ENCODE measurements around the gene PCDH18.
"Not testable (repeated sequence)": the region's sequence is repeated elsewhere in the genome, so short reads cannot be mapped to it uniquely, and the experiment has no call there.

PCDH18 gene

GRCh38 chr4:137524725-137525369 is 7.4 kb downstream of the PCDH18 start:
- H3K4me3 ChIP-seq (ENCODE audit: low read depth, low read length), result no peak overlapping the region
- in situ Hi-C loops (cut with HindIII; ENCODE audit: low sequenced_read_pairs), result no loop called here
- TF ChIP-seq CTCF (IDR thresholded peaks at IDR 0.05; ENCODE audit: low read depth, low read length), result no peak
- DNase-seq (ENCODE audit: low read depth, low spot score), result peak; percentile 33

- no peak overlapping the region for H3K4me3 ChIP-seq (ENCODE audit: low read depth, low read length)
Observed at GRCh38 chr4:137523329-137523728, 9.0 kb downstream of the PCDH18 start.

GRCh38 chr4:137521053-137521452 is 11.2 kb downstream of the PCDH18 start:
- in situ Hi-C loops (cut with HindIII; ENCODE audit: low sequenced_read_pairs), result no loop called here
- TF ChIP-seq CTCF (IDR thresholded peaks at IDR 0.05; ENCODE audit: low read depth, low read length), result no peak
- H3K4me3 ChIP-seq (ENCODE audit: low read depth, low read length), result no peak overlapping the region
- DNase-seq (ENCODE audit: low read depth, low spot score), result no peak

More at GRCh38 chr4:137523329-137523728, 9.0 kb downstream of the PCDH18 start:
- DNase-seq (ENCODE audit: low read depth, low spot score), result no peak
- in situ Hi-C loops (cut with HindIII; ENCODE audit: low sequenced_read_pairs), result no loop called here
- no peak for TF ChIP-seq CTCF (IDR thresholded peaks at IDR 0.05; ENCODE audit: low read depth, low read length)

GRCh38 chr4:137519406-137519805 is 12.9 kb downstream of the PCDH18 start:
- TF ChIP-seq CTCF (IDR thresholded peaks at IDR 0.05; ENCODE audit: low read depth, low read length), result no peak
- DNase-seq (ENCODE audit: low read depth, low spot score), result peak; percentile 81
- in situ Hi-C loops (cut with HindIII; ENCODE audit: low sequenced_read_pairs), result no loop called here
- no peak overlapping the region for H3K4me3 ChIP-seq (ENCODE audit: low read depth, low read length)

- in situ Hi-C loops (cut with HindIII; ENCODE audit: low sequenced_read_pairs); DNase-seq (ENCODE audit: low read depth, low spot score); H3K4me3 ChIP-seq (ENCODE audit: low read depth, low read length): not testable (repeated sequence)
Observed at GRCh38 chr4:137517323-137517722, 15.0 kb downstream of the PCDH18 start.

GRCh38 chr4:137514406-137515111 is 17.7 kb downstream of the PCDH18 start:
- no peak for TF ChIP-seq CTCF (IDR thresholded peaks at IDR 0.05; ENCODE audit: low read depth, low read length)
- H3K4me3 ChIP-seq (ENCODE audit: low read depth, low read length), result no peak overlapping the region
- no peak for DNase-seq (ENCODE audit: low read depth, low spot score)
- in situ Hi-C loops (cut with HindIII; ENCODE audit: low sequenced_read_pairs), result no loop called here

- in situ Hi-C loops (cut with HindIII; ENCODE audit: low sequenced_read_pairs), result no loop called here
- TF ChIP-seq CTCF (IDR thresholded peaks at IDR 0.05; ENCODE audit: low read depth, low read length), result no peak
- DNase-seq (ENCODE audit: low read depth, low spot score), result peak; percentile 94
- H3K4me3 ChIP-seq (ENCODE audit: low read depth, low read length), result no peak overlapping the region
Observed at GRCh38 chr4:137510557-137511265, 21.6 kb downstream of the PCDH18 start.

Measured in astrocyte of the spinal cord (primary cell).